GM19468 (cell line): ENCODE measurements around the gene MAP3K5.

ENCODE experiments used
- ATAC-seq: cut with Tn5 transposase; IDR thresholded peaks from one replicate; pipeline ENCODE4 v1.9.1; 2021; ENCODE audit warnings: mild to moderate bottlenecking, moderate library complexity, moderate number of reproducible peaks; ENCODE audit not compliant: unreplicated experiment; ENCODE audit errors: extremely low read depth

MAP3K5 gene

DNA sequence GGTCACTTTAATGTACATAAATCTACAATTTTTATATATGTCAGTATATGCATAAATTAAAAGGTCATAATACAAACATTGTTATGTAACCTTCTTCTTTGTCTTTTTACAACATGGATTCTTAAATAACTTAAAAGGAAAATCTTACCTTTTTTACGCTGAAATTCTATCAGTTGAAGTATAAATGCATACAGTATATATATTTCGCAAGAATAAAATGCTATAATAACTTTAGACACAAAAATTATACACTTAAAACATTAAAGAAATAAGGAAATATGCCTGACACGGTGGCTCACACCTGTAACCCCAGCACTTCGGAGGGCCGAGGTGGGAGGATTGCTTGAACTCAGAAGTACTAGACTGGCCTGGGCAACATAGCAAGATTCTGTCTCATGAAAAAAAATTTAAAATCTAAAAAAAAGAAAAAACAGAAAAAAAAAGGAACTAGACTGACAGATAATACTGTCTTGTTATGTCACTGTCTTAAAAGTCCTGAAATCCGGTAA, 132.2 kb downstream of the MAP3K5 start:
- ATAC-seq = no peak

DNA sequence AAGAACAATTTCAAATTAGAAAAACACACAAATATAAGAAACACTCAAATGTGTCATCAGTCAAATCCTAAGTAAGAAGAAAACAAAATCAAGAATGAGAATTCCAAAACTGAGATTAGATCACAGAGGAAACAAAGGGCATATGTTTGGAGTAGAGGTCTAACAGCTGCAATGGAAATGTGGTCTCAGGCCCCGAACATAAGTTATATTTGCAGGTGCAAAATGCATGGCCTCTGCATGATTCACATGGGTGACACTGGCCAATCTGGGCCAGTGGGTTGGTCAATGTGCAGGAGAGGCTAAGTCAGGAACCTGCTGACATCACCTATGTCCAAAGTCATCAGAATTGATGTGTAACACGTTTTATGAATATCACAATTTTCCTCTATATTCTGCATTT, 133.6 kb downstream of the MAP3K5 start:
- no peak for ATAC-seq

GRCh38 chr6:136657666-136658065, 134.6 kb downstream of the MAP3K5 start:
- no peak for ATAC-seq

GRCh38 chr6:136656121-136656520, 136.2 kb downstream of the MAP3K5 start:
- ATAC-seq = no peak

DNA sequence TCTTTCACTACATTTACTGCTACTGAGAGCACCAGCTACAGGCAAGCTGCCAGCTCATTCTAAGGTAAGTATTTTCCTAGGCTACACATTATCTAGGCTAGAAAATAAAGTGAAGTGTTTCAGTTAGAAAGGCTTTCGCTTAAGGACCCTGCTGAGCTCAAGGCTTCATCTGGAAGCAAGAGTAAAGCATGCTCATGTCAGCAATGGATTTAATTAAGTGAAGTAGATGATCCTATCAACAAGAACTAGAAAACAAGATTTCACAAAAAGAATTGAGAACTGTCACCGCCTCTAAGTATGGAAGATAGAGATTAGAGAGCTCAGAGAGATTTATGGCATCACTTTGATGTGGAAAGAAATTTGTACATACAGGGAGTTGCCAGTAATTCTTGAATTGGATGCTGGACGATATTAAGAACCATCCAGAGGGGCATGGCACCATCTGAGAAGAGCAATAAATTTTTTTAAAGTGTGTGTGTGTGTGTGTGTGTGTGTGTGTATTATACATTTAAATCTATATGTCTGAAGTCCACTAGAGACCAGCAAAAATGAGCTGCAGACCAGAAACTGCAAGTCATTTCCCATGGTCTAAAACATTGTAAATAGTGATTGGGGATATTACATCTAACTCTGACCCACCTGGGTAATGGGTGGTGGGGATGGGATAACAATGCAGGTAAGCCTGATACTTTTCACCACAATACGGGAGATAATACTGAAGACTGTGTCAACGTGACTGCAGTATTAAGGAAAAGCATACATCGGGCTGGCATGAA, 136.8 kb downstream of the MAP3K5 start:
- ATAC-seq = no peak

DNA sequence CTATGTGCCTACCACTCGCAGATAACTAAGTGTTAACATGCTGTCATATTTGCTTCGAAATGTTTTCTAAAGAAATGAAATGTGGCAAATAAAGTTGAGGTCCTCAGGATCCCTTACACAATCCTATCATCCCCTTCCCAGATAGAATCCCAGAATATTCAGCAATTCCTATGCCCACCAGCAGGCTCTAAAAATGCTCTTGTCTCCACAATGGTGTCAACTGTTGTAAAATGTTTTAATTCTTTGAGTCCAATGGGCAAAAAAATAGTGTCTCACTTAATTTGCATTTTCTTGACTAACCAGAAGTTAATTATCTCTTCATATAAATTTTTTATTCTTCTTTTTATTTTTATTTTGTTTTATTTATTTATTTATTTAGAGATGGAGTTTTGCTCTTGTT, 138.2 kb downstream of the MAP3K5 start:
- ATAC-seq = no peak

DNA sequence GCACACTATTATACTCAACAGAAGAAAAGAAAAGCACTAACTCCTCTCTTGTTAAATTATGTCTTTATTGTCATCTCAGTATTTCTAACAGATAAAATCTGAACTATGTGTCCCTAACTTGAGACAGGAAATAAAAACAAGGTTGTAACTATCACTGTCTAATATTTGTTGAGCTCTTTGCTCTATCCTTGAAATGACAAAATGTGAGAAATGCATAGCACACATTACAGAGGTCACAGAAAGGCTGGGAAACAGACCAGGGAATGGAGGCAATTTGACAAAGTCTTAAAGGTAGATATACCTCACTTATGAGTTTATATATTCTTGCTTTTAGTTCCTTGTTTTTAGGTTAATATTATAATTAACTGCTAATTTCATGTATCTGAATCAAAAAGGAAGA, 139.6 kb downstream of the MAP3K5 start:
- no peak for ATAC-seq

DNA sequence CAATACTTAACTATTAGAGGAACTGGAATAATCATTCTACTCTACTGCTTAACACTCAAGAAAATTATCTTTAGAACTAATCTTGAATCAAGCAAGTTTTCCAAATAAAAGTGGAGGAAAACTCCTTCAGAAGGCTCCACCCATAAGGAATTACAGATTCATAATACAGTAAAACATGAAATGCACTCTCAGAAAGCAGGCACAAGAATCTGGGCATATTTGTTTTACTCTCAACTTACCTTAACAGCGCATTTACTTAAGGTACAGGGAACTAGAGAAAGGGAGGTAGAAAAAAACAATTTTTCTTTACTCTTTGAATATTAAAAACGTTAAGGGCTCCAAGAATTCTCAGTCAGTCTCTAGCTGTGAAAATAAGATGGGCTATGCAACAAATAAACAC, 140.3 kb downstream of the MAP3K5 start:
- no peak for ATAC-seq

GRCh38 chr6:136647363-136647852, 144.9 kb downstream of the MAP3K5 start:
- peak; percentile 27 for ATAC-seq

DNA sequence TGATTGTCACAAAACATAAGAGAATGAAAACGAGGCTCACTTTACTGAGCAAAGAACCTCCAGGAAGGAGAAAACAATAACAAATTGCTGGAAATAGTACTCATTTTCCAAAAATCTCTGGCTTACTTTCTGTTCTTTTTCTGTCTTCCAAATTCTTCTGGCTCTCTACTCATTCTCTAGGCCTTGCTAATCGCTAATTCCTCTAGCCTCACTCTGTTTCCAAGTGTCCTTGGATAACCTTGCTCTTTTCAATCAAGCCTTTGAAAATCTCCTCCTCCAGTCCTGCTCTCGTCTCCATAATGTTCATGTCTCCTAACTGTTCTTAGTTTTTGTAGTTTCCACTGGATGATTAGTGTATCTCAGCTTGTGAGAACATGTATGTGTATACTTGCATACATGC, 145.9 kb downstream of the MAP3K5 start:
- ATAC-seq = no peak

DNA sequence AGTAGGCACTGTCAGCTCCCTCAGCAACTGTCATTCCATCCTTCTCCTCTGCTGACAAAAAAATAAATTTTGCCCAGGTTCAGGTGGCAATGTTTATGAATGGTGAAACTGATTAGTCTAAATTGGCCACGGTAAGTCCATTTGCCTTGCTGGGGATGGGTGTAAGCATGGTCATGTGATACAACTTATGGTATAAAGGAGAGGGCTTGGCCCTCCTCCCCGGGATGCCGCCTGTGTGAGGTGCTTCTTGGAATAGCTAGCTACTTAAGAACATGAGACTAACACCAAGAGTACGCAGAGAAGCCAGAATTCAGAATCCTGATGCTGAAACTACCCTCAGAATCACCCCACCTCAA, 147.7 kb downstream of the MAP3K5 start:
- ATAC-seq = no peak

- no peak for ATAC-seq
These were observed 148.3 kb downstream of the MAP3K5 start for GRCh38 chr6:136643850-136644596.

- no peak for ATAC-seq
These were observed 150.3 kb downstream of the MAP3K5 start for GRCh38 chr6:136641873-136642465.

GRCh38 chr6:136641166-136641565, 151.1 kb downstream of the MAP3K5 start:
- no peak for ATAC-seq

GRCh38 chr6:136640132-136640915, 152.0 kb downstream of the MAP3K5 start:
- ATAC-seq = no peak

GRCh38 chr6:136639702-136640101, 152.6 kb downstream of the MAP3K5 start:
- no peak for ATAC-seq

DNA sequence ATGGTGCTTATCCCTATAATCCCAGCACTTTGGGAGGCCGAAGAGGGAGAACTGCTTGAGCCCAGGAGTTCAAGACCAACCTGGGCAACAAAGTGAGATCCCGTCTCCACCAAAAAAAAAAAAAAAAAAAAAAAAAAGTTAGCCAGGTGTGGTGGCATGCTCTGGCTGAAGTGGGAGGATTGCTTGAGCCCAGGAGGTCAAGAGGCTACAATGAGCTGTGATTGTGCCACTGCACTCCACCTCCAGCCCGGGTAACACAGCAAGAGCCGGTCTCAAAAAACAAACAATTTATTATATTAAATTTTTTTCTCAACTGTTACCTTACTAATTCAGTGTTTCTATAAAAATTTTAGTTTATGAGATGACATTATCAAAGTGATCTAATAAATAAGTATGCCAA, 156.7 kb downstream of the MAP3K5 start:
- ATAC-seq = no peak

DNA sequence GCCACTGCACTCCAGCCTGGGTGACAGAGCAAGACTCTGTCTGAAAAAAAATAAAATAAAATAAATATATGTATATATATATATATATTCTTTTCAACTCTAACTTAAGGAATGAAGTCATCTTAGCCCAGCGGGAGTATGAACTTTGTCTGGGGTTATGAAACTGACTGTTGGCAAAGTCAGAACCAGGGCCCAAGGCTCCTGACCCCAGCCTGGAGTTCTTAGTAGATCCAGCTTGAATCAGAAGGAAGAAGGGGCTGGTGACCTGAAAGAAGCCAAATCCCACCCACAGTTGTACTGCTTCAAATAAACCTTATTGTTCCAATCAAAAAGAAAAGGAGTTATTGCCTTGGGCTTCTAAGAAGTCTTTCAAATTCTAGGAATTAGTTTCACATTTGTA, 158.9 kb downstream of the MAP3K5 start:
- ATAC-seq = no peak

GRCh38 chr6:136628996-136629395, 163.3 kb downstream of the MAP3K5 start:
- no peak for ATAC-seq

DNA sequence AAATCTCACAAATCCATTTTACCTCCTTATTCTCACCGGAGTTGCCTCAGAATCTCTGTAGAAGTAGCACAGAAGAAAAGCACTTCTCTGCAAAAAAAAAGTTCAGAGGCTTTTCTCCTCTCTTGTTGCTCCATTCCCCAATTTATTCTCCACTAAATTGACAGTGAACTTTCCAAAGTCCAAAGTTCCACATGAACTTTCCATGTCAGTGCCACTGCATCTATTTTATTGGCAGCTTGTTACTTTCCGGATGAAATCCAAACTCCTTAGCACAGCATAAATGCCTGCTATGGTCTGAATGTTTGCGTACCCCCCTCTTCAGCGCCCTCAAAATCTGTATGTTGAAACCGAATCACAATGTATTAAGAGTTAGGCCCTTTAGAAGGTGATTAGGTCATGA, 165.1 kb downstream of the MAP3K5 start:
- no peak for ATAC-seq
